K562 (cell line): ENCODE results near the gene TRMT44. TPM values are rescaled to one million over a fixed set of nuclear protein-coding genes. Genes with fewer than 3 reads are reported as not detected.

ENCODE experiments used
- ATAC-seq: fragments of 200-7000 bp; cut with Tn5 transposase; 3 replicates; pipeline ENCODE4 v1.9.1; 2020; ENCODE audit warnings: moderate library complexity
- BruUV-seq: library from RNA; stranded (reverse); fragments of 400-500 nt; replicated peaks from 2 replicates; lab custom pipeline; 2021; lab: Mats Ljungman, UMichigan
- CTCF ChIA-PET: fragments of 300-600 bp; formaldehyde crosslinking; extraction: SDS; loops from one replicate; lab custom pipeline; 2021; ENCODE audit warnings: low intra/inter-chr PET ratio; lab: Yijun Ruan, JAX
- POLR2A ChIA-PET: fragments of 300-600, 350-650 bp; sonication (Branson Sonifier 250); formaldehyde crosslinking; extraction: SDS; loops from one replicate; lab custom pipeline; 2021; ENCODE audit warnings: antibody characterized with exemption, inconsistent platforms; lab: Yijun Ruan, JAX
- DNase-seq, 4 experiments: peaks; one replicate each; pipeline versions ENCODE4 v3.0.0 to v3.0.0-alpha.2; 2011 to 2018; ENCODE audit warnings: low spot score in 3 of 4, mixed read lengths in 3 of 4; ENCODE audit errors: extremely low read depth in 1 of 4
- FAIRE-seq: peaks from 2 replicates; lab custom pipeline; 2011; peaks lifted over from hg19 to GRCh38; lab: Jason Lieb, UNC
- H2AFZ ChIP-seq: 2 replicates; pipeline ENCODE4 v1.6.0; 2011; ENCODE audit warnings: low read depth, low read length, control low read depth, inconsistent platforms
- H3K27ac ChIP-seq: fragments of 200-600 bp; 3 replicates; pipeline ENCODE4 v1.8.0; 2011; ENCODE audit warnings: low read depth, mild to moderate bottlenecking, control low read depth, inconsistent platforms, low read length, moderate library complexity, mixed read lengths; ENCODE audit errors: extremely low read depth
- H3K27me3 ChIP-seq, 2 experiments: fragments of 300-600 bp in 1 of 2; 2 replicates in 1 of 2; 3 replicates in 1 of 2; pipeline versions ENCODE4 v1.6.0 to v1.8.0; 2011; ENCODE audit warnings: inconsistent platforms in 2 of 2, low read length in 2 of 2, mild to moderate bottlenecking in 1 of 2, mixed read lengths in 1 of 2, moderate library complexity in 1 of 2; ENCODE audit not compliant: control insufficient read depth in 2 of 2, insufficient read depth in 2 of 2
- H3K36me3 ChIP-seq: fragments of 300-600 bp; 3 replicates; pipeline ENCODE4 v1.8.0; 2011; ENCODE audit warnings: mild to moderate bottlenecking, low read length, inconsistent platforms; ENCODE audit not compliant: control insufficient read depth, insufficient read depth
- H3K4me1 ChIP-seq, 2 experiments: fragments of 200-600 bp in 1 of 2; replicated peaks in 1 of 2; 2 replicates in 1 of 2; 3 replicates in 1 of 2; pipeline versions ENCODE4 v1.5.1 to v1.8.0; 2011; ENCODE audit warnings: inconsistent platforms in 2 of 2, low read length in 2 of 2, mild to moderate bottlenecking in 1 of 2, mixed read lengths in 1 of 2, moderate library complexity in 1 of 2; ENCODE audit not compliant: control insufficient read depth in 2 of 2, insufficient read depth in 2 of 2
- H3K4me2 ChIP-seq: 2 replicates; pipeline ENCODE4 v1.6.1; 2011; ENCODE audit warnings: low read length, control low read depth, inconsistent platforms, mixed read lengths; ENCODE audit not compliant: insufficient read depth
- H3K4me3 ChIP-seq: fragments of 200-600 bp; sonication (generic), shearing (Covaris generic); 2 replicates; pipeline ENCODE4 v1.5.1; 2016; ENCODE audit warnings: control low read depth, inconsistent platforms
- H3K79me2 ChIP-seq: fragments of 200-600 bp; 3 replicates; pipeline ENCODE4 v1.8.0; 2011; ENCODE audit warnings: low read length, inconsistent platforms; ENCODE audit not compliant: control insufficient read depth, insufficient read depth
- H3K9ac ChIP-seq, 2 experiments: 2 replicates each; pipeline versions ENCODE4 v1.6.0 to v1.6.1; 2011; ENCODE audit warnings: low read depth in 2 of 2, low read length in 2 of 2, control low read depth in 1 of 2, inconsistent platforms in 1 of 2, mild to moderate bottlenecking in 1 of 2, mixed read lengths in 1 of 2; ENCODE audit not compliant: insufficient read depth in 1 of 2
- H3K9me1 ChIP-seq: one replicate; pipeline ENCODE4 v1.6.0; 2011; ENCODE audit warnings: inconsistent platforms, mild to moderate bottlenecking, low read length, moderate library complexity; ENCODE audit not compliant: control insufficient read depth, insufficient read depth
- H3K9me3 ChIP-seq: replicated peaks from 2 replicates; pipeline ENCODE4 v1.5.1; 2011; ENCODE audit warnings: low read depth, low read length, inconsistent platforms; ENCODE audit not compliant: control insufficient read depth, insufficient read depth
- H4K20me1 ChIP-seq: replicated peaks from 2 replicates; pipeline ENCODE4 v1.6.1; 2011; ENCODE audit warnings: low read length, inconsistent platforms, mixed read lengths; ENCODE audit not compliant: control insufficient read depth, insufficient read depth
- ARID1B ChIP-seq: fragments of 450-650 bp; IDR thresholded peaks from 2 replicates; pipeline ENCODE4 v1.6.1; 2016; ENCODE audit warnings: antibody characterized with exemption, mild to moderate bottlenecking, inconsistent platforms
- ATF7 ChIP-seq: fragments of 450-650 bp; IDR thresholded peaks from 2 replicates; pipeline ENCODE4 v1.7.1; 2014; ENCODE audit warnings: mild to moderate bottlenecking, moderate library complexity
- EGR1 ChIP-seq: fragments of 450-650 bp; conservative IDR thresholded peaks from 2 replicates; pipeline ENCODE4 v1.6.1; 2017; ENCODE audit warnings: mild to moderate bottlenecking
- JUND ChIP-seq, 2 experiments: IDR thresholded peaks; 2 replicates in 1 of 2; 3 replicates in 1 of 2; pipeline ENCODE4 v1.6.1; 2011; ENCODE audit warnings: borderline replicate concordance in 2 of 2, low read depth in 2 of 2, low read length in 2 of 2, improper control_type of control experiment in 1 of 2, missing biosample characterization in 1 of 2, missing genetic modification characterization in 1 of 2, missing genetic modification reagents in 1 of 2
- KDM5B ChIP-seq: fragments of 200-600 bp; sonication (generic); IDR thresholded peaks from 2 replicates; pipeline ENCODE4 v1.6.1; 2012; ENCODE audit warnings: low read depth, mild to moderate bottlenecking, moderate library complexity, low read length, control low read depth, inconsistent platforms; ENCODE audit not compliant: insufficient replicate concordance
- WGBS: fragments of 100-300 bp; shearing (Covaris generic); methylation state at CpG from one replicate; pipeline ENCODE4 v1.1.6; 2016; ENCODE audit warnings: low coverage, mixed read lengths; ENCODE audit not compliant: insufficient coverage; ENCODE audit errors: missing lambda C conversion rate; 5-methylcytosine and 5-hydroxymethylcytosine counted together
- in situ Hi-C: fragments of 300-500 bp; cut with MboI; formaldehyde crosslinking; loops from 4 replicates; pipeline ENCODE4 v1.15.0; 2018; ENCODE audit warnings: inconsistent platforms, mixed read lengths
- intact Hi-C: fragments of 100-400 bp; cut with micrococcal nuclease; formaldehyde crosslinking; loops from 2 replicates; pipeline ENCODE4 v1.14.2; 2022
- polyA plus RNA-seq, 8 experiments: library from polyadenylated mRNA; depleted of rRNA in 4 of 8; stranded (reverse) in 5 of 8; unstranded in 3 of 8; fragments of >200 nt; fragmentation: Nextera tagmentation in 2 of 8; fragmentation: Illumina TruSeq in 1 of 8; extraction: Ambion mirVana in 2 of 8; extraction: Trizol in 1 of 8; gene quantifications; 2 replicates each; pipeline versions ENCODE4 v1.2.1 to v1.2.3, GENCODE V29; 2011 to 2014; ENCODE audit warnings: inconsistent platforms in 1 of 8, missing spikeins in 1 of 8
- total RNA-seq, 7 experiments: library from RNA; depleted of rRNA in 6 of 7; stranded (reverse); fragments of >200 nt in 6 of 7; fragmentation: Illumina TruSeq in 2 of 7; extraction: Trizol in 2 of 7; gene quantifications; 2 replicates each; pipeline versions ENCODE4 v1.2.1 to v1.2.3, GENCODE V29; 2011 to 2021; ENCODE audit warnings: low replicate concordance in 1 of 7
- TF ChIP-seq, protein P1 (sequence below), 2 experiments: fragments of 450-650 bp in 1 of 2; sonication (generic) in 1 of 2; formaldehyde crosslinking in 1 of 2; IDR thresholded peaks in 1 of 2; conservative IDR thresholded peaks in 1 of 2; 2 replicates each; pipeline versions ENCODE4 v1.6.1 to v1.8.1; 2016 to 2023; ENCODE audit warnings: mild to moderate bottlenecking in 2 of 2, moderate library complexity in 2 of 2, inconsistent platforms in 1 of 2, missing genetic modification reagents in 1 of 2

The TRMT44 gene
- total and polyA plus RNA-seq, 9 of the 15 experiments (the other 6 are each of a cell fraction or from before 2014, with no cell fraction given) = 1.2 to 18.6 (median 10.0) TPM

DNA sequence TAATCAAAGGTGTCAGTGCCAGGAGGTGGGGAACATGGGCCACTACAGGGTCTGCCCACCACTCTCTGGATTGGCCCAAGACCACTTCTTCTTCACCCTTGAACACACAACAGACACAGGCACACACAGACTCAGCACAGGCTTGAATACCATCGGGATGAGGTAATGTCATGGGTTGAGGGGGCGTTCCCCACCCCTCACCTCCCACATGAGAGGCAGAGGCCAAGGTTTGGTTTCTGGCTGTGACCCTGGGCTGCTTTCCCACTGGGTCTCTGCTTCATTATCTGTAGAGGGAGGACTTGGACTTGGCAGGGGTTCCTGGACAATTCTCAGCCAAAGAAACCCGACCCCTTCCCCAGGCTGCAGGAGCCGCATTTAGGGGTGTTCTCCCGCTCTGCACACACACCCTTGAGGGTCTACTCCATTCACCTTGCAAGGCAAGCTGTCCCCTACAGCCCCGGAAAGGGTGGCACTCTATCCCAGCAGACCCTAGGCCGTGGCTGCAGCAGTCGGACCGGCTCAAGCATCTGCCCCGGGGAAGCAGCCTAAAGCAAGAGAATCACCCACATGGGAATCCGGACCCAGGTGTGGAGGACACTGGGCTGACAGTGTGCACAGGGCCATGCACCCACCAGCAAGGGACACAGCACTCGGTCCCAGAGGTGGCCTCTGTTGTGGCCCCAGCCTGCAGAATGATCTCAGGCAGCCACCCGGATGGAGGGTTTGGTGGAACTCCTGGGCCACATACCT is 62.4 kb downstream of the TRMT44 start:
- ChIA-PET CTCF (no interaction called here), POLR2A (interaction anchor here (0.5 to 0.8 kb wide), 2 partner anchors 8 to 104 kb away, joined by 3 read pairs; no protein-coding TSS in a partner anchor)
- peaks cover 0 to 24% of the 10 kb centered on the region in 2 experiments; a peak in 2 of 5 replicates for H3K4me1 ChIP-seq
- H3K36me3 ChIP-seq = no peaks in the 10 kb centered on the region
- H3K9ac ChIP-seq = peak overlapping the region in 1 of 2 experiments; percentile 45; a peak in 2 of 4 replicates
- no peak overlapping the region for H3K27ac ChIP-seq
- DNase-seq (no peak), ATAC-seq (peak; percentile 58), FAIRE-seq (no peak)
- H3K4me3 ChIP-seq = no peak overlapping the region
- BruUV-seq = no TSS peak
- in situ Hi-C loops (no loop called here), intact Hi-C loops (no loop called here)
- H3K79me2 ChIP-seq = no peaks in the 10 kb centered on the region
- WGBS = 29% methylated on average over 13 of the region's 13 CpGs
- H3K9me3 ChIP-seq = no peaks in the 10 kb centered on the region
- H3K4me2 ChIP-seq = no peak overlapping the region
- H3K27me3 ChIP-seq = peaks cover 0 to 5% of the 10 kb centered on the region in 2 experiments; a peak in 1 of 5 replicates
- H3K9me1 ChIP-seq = peaks cover 5% of the 10 kb centered on the region
- TF ChIP-seq KDM5B (no peak), JUND (IDR thresholded peaks at IDR 0.05; ENCODE audit: borderline replicate concordance, low read depth, low read length) (peak; percentile 78), JUND (tag; IDR thresholded peaks at IDR 0.05; ENCODE audit: borderline replicate concordance, low read depth, low read length) (no peak; the same call in 2 of the 3 replicates), EGR1 (peak; percentile 62; the same call in 1 of the 2 replicates), ATF7 (peak; percentile 76), ARID1B (no peak)
- TF ChIP-seq, protein P1, sequence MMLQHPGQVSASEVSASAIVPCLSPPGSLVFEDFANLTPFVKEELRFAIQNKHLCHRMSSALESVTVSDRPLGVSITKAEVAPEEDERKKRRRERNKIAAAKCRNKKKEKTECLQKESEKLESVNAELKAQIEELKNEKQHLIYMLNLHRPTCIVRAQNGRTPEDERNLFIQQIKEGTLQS (IDR thresholded peaks at IDR 0.05) = peak; percentile 15; the same call in 1 of the 2 replicates
- TF ChIP-seq, protein P1 (CRISPR knock-in tag; conservative IDR thresholded peaks at IDR 0.05) = no peak
- H4K20me1 ChIP-seq = no peaks in the 10 kb centered on the region
- H2AFZ ChIP-seq = no peak overlapping the region
